ENCODE results near the gene CUL2.

CUL2 gene

DNA sequence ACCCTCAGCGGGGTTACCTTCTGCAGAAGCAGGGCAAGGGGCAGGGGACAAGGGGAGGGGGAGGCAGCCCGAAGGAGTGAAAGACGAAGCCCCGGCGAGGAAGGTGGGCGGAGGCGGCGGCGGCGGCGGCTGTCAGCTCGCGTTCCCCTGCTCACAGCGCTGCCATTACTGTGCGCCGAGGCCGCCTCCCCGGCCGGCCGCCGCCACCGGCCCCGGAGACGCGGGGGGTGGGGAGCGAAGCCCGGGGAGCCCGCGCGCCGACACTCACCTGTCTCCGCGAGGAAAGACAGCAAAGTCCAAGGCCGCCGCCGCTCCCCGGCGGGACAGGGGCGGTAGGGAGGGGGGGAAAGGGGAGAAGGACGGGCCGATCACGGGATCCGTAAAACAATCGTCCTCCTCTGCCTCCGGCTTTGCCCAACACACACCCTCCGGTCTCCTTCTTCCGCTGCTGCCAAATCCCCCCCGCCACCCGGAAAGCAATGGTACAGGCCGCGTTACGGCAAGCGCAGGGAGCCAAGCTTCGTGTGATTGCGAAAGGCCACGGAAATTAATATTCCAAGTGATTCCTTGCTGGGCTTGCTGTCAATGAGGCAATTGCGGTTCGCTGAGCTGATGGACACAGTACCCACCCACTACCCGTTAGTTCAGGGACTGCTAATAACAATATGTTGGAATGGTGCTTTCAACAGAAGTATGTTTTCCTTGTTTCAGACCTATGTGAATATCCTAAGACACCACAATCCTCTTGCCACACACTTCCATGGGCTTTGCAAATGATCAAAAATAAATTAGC, at the start of gene CUL2 (continued):
- TF ChIP-seq ZNF169 (tag by site-specific recombination; IDR thresholded peaks at IDR 0.05): no peak
- TF ChIP-seq SP7 (tag by site-specific recombination; IDR thresholded peaks at IDR 0.05): peak; percentile 83
- no peak for TF ChIP-seq ZNF140 (tag by site-specific recombination; IDR thresholded peaks at IDR 0.05)
- TF ChIP-seq SALL2 (tag by site-specific recombination; IDR thresholded peaks at IDR 0.05; ENCODE audit: borderline replicate concordance): no peak
- TF ChIP-seq ZNF530 (tag by site-specific recombination; IDR thresholded peaks at IDR 0.05; ENCODE audit: low read depth): no peak
- TF ChIP-seq, protein P1, sequence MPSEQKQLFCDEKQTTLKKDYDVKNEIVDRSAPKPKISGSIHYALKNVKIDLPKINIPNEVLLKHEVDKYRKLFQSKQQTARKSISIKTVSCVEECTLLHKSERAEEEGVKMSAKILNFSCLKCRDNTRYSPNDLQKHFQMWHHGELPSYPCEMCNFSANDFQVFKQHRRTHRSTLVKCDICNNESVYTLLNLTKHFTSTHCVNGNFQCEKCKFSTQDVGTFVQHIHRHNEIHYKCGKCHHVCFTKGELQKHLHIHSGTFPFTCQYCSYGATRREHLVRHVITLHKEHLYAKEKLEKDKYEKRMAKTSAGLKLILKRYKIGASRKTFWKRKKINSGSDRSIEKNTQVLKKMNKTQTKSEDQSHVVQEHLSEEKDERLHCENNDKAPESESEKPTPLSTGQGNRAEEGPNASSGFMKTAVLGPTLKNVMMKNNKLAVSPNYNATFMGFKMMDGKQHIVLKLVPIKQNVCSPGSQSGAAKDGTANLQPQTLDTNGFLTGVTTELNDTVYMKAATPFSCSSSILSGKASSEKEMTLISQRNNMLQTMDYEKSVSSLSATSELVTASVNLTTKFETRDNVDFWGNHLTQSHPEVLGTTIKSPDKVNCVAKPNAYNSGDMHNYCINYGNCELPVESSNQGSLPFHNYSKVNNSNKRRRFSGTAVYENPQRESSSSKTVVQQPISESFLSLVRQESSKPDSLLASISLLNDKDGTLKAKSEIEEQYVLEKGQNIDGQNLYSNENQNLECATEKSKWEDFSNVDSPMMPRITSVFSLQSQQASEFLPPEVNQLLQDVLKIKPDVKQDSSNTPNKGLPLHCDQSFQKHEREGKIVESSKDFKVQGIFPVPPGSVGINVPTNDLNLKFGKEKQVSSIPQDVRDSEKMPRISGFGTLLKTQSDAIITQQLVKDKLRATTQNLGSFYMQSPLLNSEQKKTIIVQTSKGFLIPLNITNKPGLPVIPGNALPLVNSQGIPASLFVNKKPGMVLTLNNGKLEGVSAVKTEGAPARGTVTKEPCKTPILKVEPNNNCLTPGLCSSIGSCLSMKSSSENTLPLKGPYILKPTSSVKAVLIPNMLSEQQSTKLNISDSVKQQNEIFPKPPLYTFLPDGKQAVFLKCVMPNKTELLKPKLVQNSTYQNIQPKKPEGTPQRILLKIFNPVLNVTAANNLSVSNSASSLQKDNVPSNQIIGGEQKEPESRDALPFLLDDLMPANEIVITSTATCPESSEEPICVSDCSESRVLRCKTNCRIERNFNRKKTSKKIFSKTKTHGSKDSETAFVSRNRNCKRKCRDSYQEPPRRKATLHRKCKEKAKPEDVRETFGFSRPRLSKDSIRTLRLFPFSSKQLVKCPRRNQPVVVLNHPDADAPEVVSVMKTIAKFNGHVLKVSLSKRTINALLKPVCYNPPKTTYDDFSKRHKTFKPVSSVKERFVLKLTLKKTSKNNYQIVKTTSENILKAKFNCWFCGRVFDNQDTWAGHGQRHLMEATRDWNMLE (tag by site-specific recombination; conservative IDR thresholded peaks at IDR 0.05; ENCODE audit: low read depth): peak; percentile 59; the same call in 1 of the 2 replicates
- peak; percentile 81 for TF ChIP-seq ZNF660 (tag by site-specific recombination; IDR thresholded peaks at IDR 0.05)
- TF ChIP-seq, protein P2, sequence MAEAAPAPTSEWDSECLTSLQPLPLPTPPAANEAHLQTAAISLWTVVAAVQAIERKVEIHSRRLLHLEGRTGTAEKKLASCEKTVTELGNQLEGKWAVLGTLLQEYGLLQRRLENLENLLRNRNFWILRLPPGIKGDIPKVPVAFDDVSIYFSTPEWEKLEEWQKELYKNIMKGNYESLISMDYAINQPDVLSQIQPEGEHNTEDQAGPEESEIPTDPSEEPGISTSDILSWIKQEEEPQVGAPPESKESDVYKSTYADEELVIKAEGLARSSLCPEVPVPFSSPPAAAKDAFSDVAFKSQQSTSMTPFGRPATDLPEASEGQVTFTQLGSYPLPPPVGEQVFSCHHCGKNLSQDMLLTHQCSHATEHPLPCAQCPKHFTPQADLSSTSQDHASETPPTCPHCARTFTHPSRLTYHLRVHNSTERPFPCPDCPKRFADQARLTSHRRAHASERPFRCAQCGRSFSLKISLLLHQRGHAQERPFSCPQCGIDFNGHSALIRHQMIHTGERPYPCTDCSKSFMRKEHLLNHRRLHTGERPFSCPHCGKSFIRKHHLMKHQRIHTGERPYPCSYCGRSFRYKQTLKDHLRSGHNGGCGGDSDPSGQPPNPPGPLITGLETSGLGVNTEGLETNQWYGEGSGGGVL (tag by site-specific recombination; IDR thresholded peaks at IDR 0.05): no peak
- TF ChIP-seq GLI2 (tag by site-specific recombination; IDR thresholded peaks at IDR 0.05; ENCODE audit: borderline replicate concordance, low read depth): no peak
- TF ChIP-seq, protein P3, sequence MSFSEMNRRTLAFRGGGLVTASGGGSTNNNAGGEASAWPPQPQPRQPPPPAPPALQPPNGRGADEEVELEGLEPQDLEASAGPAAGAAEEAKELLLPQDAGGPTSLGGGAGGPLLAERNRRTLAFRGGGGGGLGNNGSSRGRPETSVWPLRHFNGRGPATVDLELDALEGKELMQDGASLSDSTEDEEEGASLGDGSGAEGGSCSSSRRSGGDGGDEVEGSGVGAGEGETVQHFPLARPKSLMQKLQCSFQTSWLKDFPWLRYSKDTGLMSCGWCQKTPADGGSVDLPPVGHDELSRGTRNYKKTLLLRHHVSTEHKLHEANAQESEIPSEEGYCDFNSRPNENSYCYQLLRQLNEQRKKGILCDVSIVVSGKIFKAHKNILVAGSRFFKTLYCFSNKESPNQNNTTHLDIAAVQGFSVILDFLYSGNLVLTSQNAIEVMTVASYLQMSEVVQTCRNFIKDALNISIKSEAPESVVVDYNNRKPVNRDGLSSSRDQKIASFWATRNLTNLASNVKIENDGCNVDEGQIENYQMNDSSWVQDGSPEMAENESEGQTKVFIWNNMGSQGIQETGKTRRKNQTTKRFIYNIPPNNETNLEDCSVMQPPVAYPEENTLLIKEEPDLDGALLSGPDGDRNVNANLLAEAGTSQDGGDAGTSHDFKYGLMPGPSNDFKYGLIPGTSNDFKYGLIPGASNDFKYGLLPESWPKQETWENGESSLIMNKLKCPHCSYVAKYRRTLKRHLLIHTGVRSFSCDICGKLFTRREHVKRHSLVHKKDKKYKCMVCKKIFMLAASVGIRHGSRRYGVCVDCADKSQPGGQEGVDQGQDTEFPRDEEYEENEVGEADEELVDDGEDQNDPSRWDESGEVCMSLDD (tag by site-specific recombination; IDR thresholded peaks at IDR 0.05): no peak
- TF ChIP-seq KLF8 (tag by site-specific recombination; IDR thresholded peaks at IDR 0.05): peak; percentile 88
- 0 out of 2 replicates have a peak, but pooled peaks have one; percentile 26 for TF ChIP-seq ZNF610 (tag by site-specific recombination; IDR thresholded peaks at IDR 0.05; ENCODE audit: borderline replicate concordance)
- TF ChIP-seq ZNF677 (tag by site-specific recombination; IDR thresholded peaks at IDR 0.05): no peak
- no peak for TF ChIP-seq ZNF654 (tag by site-specific recombination; IDR thresholded peaks at IDR 0.05; ENCODE audit: low read depth)
- TF ChIP-seq ZBTB1 (tag by site-specific recombination; IDR thresholded peaks at IDR 0.05): 0 out of 2 replicates have a peak, but pooled peaks have one; percentile 25
- no peak for TF ChIP-seq TRIM28 (IDR thresholded peaks at IDR 0.05; ENCODE audit: borderline replicate concordance, low read length)
- TF ChIP-seq, protein P4, sequence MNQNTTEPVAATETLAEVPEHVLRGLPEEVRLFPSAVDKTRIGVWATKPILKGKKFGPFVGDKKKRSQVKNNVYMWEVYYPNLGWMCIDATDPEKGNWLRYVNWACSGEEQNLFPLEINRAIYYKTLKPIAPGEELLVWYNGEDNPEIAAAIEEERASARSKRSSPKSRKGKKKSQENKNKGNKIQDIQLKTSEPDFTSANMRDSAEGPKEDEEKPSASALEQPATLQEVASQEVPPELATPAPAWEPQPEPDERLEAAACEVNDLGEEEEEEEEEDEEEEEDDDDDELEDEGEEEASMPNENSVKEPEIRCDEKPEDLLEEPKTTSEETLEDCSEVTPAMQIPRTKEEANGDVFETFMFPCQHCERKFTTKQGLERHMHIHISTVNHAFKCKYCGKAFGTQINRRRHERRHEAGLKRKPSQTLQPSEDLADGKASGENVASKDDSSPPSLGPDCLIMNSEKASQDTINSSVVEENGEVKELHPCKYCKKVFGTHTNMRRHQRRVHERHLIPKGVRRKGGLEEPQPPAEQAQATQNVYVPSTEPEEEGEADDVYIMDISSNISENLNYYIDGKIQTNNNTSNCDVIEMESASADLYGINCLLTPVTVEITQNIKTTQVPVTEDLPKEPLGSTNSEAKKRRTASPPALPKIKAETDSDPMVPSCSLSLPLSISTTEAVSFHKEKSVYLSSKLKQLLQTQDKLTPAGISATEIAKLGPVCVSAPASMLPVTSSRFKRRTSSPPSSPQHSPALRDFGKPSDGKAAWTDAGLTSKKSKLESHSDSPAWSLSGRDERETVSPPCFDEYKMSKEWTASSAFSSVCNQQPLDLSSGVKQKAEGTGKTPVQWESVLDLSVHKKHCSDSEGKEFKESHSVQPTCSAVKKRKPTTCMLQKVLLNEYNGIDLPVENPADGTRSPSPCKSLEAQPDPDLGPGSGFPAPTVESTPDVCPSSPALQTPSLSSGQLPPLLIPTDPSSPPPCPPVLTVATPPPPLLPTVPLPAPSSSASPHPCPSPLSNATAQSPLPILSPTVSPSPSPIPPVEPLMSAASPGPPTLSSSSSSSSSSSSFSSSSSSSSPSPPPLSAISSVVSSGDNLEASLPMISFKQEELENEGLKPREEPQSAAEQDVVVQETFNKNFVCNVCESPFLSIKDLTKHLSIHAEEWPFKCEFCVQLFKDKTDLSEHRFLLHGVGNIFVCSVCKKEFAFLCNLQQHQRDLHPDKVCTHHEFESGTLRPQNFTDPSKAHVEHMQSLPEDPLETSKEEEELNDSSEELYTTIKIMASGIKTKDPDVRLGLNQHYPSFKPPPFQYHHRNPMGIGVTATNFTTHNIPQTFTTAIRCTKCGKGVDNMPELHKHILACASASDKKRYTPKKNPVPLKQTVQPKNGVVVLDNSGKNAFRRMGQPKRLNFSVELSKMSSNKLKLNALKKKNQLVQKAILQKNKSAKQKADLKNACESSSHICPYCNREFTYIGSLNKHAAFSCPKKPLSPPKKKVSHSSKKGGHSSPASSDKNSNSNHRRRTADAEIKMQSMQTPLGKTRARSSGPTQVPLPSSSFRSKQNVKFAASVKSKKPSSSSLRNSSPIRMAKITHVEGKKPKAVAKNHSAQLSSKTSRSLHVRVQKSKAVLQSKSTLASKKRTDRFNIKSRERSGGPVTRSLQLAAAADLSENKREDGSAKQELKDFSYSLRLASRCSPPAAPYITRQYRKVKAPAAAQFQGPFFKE (tag by site-specific recombination; IDR thresholded peaks at IDR 0.05; ENCODE audit: borderline replicate concordance): no peak
- TF ChIP-seq, protein P5, sequence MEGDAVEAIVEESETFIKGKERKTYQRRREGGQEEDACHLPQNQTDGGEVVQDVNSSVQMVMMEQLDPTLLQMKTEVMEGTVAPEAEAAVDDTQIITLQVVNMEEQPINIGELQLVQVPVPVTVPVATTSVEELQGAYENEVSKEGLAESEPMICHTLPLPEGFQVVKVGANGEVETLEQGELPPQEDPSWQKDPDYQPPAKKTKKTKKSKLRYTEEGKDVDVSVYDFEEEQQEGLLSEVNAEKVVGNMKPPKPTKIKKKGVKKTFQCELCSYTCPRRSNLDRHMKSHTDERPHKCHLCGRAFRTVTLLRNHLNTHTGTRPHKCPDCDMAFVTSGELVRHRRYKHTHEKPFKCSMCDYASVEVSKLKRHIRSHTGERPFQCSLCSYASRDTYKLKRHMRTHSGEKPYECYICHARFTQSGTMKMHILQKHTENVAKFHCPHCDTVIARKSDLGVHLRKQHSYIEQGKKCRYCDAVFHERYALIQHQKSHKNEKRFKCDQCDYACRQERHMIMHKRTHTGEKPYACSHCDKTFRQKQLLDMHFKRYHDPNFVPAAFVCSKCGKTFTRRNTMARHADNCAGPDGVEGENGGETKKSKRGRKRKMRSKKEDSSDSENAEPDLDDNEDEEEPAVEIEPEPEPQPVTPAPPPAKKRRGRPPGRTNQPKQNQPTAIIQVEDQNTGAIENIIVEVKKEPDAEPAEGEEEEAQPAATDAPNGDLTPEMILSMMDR (tag by site-specific recombination; IDR thresholded peaks at IDR 0.05): no peak
- peak; percentile 62 for TF ChIP-seq ZBTB8A (tag by site-specific recombination; IDR thresholded peaks at IDR 0.05)
- no peak for TF ChIP-seq ZNF473 (tag by site-specific recombination; IDR thresholded peaks at IDR 0.05)
- TF ChIP-seq ZNF37A (tag by site-specific recombination; IDR thresholded peaks at IDR 0.05): no peak
- peak; percentile 53; the same call in 1 of the 2 replicates for TF ChIP-seq WT1 (tag by site-specific recombination; IDR thresholded peaks at IDR 0.05)

Data from HEK293 (cell line).